ENCODE measurements around the gene TBC1D2B.
"Not testable (repeated sequence)": the region's sequence is repeated elsewhere in the genome, so short reads cannot be mapped to it uniquely, and the experiment has no call there.

GRCh38 chr15:77997221-77997620 lies 80.3 kb downstream of the TBC1D2B start:
- not testable (repeated sequence) for TF ChIP-seq CTCF, POLR2A (IDR thresholded peaks at IDR 0.05)

All from heart left ventricle (tissue), 13 donors.